ENCODE measurements around the gene ATP10B.

DNA sequence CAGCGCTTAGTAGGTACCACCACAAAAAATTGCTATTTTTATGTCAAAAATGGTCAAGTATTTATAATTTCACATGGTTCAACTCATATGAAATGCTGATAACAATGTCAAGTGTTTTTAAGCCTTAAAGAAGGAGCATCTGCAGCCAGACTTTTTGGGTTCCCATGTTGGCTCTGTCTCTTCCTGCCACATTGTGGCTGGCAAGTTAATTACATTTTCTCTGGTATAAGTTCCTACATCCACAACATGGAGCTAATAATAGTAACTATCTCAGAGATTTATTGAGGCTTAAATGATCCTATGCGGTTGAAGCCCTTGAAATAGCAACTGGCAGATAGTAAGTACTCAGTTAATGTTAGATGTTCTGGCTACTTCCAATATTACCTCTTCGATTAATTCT, 5.4 kb downstream of the ATP10B start:
- TF ChIP-seq CTCF (IDR thresholded peaks at IDR 0.05) (no peak), POLR2A (IDR thresholded peaks at IDR 0.05) (no peak)
